GM18519 (cell line): ENCODE data around the gene ALOX15.
"Not testable (repeated sequence)": the region's sequence is repeated elsewhere in the genome, so short reads cannot be mapped to it uniquely, and the experiment has no call there.

Experiments
- ATAC-seq: cut with Tn5 transposase; IDR thresholded peaks from one replicate; pipeline ENCODE4 v1.9.1; 2021; ENCODE audit warnings: mild to moderate bottlenecking, moderate library complexity; ENCODE audit not compliant: unreplicated experiment, low FRiP score

The ALOX15 gene

GRCh38 chr17:4657678-4658077, 16.2 kb upstream of the ALOX15 start:
- no peak for ATAC-seq

- not testable (repeated sequence) for ATAC-seq
Observed at GRCh38 chr17:4655933-4656332, 14.5 kb upstream of the ALOX15 start.

- no peak for ATAC-seq
Observed at GRCh38 chr17:4652997-4653396, 11.5 kb upstream of the ALOX15 start.

GRCh38 chr17:4648741-4649140, 7.3 kb upstream of the ALOX15 start:
- no peak for ATAC-seq

- ATAC-seq = no peak
Observed at GRCh38 chr17:4645642-4646041, 4.2 kb upstream of the ALOX15 start.

- ATAC-seq = no peak
Observed at GRCh38 chr17:4643676-4644075, 2.2 kb upstream of the ALOX15 start.

- ATAC-seq = no peak
Observed at GRCh38 chr17:4642286-4642685, 808 bp upstream of the ALOX15 start.

GRCh38 chr17:4640569-4641188, 799 bp downstream of the ALOX15 start:
- not testable (repeated sequence) for ATAC-seq

GRCh38 chr17:4639301-4640059, 2.0 kb downstream of the ALOX15 start:
- ATAC-seq = not testable (repeated sequence)

GRCh38 chr17:4638766-4639165, 2.7 kb downstream of the ALOX15 start:
- not testable (repeated sequence) for ATAC-seq

GRCh38 chr17:4636474-4637100, 4.9 kb downstream of the ALOX15 start:
- ATAC-seq = no peak

- peak; percentile 41 for ATAC-seq
Observed at GRCh38 chr17:4635823-4636375, 5.6 kb downstream of the ALOX15 start.

- no peak for ATAC-seq
Observed at GRCh38 chr17:4634976-4635375, 6.5 kb downstream of the ALOX15 start.

- ATAC-seq = no peak
Observed at GRCh38 chr17:4633643-4634042, 7.8 kb downstream of the ALOX15 start.

GRCh38 chr17:4632581-4632920, 8.9 kb downstream of the ALOX15 start:
- no peak for ATAC-seq

GRCh38 chr17:4631836-4632580, 9.5 kb downstream of the ALOX15 start:
- no peak for ATAC-seq

- ATAC-seq = no peak
Observed at GRCh38 chr17:4631431-4631830, 10.0 kb downstream of the ALOX15 start.

- no peak for ATAC-seq
Observed at GRCh38 chr17:4626734-4627256, 14.7 kb downstream of the ALOX15 start.

- ATAC-seq = no peak
Observed at GRCh38 chr17:4625181-4625617, 16.3 kb downstream of the ALOX15 start.

- not testable (repeated sequence) for ATAC-seq
Observed at GRCh38 chr17:4624451-4624911, 17.0 kb downstream of the ALOX15 start.
